ENCODE measurements around the gene TIMD4.

The TIMD4 gene

DNA sequence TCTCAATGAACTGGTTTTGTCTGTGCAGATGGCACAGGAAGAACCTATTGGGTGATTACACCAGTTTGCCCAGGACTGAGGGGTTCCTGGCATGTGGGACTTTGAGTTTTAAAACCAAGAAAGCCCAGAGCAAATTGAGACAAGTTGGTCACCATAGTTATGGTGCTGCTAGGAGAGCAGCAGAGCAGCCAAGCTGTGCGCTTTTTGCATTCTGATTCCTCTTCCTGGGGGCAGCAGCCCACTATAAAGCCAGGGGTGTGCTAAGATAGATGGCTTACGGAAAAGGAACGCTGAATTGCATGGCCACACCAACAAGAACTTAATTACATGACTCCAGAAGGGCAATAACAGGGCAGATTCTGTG is 49.7 kb downstream of the TIMD4 start:
- Histone ChIP-seq H3K27me3 (ENCODE audit: insufficient read depth, low read depth, severe bottlenecking) (no peaks in the 10 kb centered on the region), H3K27ac (no peak overlapping the region), H3K9me3 (ENCODE audit: severe bottlenecking) (no peaks in the 10 kb centered on the region), H3K4me3 (ENCODE audit: low read depth, low read length) (no peak overlapping the region), H3K36me3 (no peaks in the 10 kb centered on the region)
- DNase-seq = no peak
- no peak for TF ChIP-seq CTCF (IDR thresholded peaks at IDR 0.05; ENCODE audit: low read depth, low read length)

DNA sequence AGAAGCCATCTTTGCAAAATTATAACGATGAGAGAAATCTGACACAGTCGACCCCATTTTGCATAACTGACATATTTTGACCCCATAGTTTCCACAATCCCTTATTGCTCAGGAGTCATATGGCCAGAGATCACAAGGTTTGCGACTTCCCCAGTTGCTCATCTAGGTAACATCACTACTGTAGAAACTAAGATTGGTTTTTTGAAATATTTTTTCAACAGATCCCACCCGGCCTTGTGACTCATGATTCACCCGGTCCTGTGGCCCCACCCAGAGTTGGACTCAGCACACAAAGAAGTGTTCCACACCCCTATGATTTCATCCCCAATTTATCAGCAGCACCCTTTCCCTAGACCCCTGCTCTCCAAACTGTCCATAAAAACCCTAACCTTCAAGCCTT is 50.2 kb downstream of the TIMD4 start:
- H3K27me3 ChIP-seq (ENCODE audit: insufficient read depth, low read depth, severe bottlenecking) = no peaks in the 10 kb centered on the region
- no peaks in the 10 kb centered on the region for H3K36me3 ChIP-seq
- TF ChIP-seq CTCF (IDR thresholded peaks at IDR 0.05; ENCODE audit: low read depth, low read length) = no peak
- no peaks in the 10 kb centered on the region for H3K9me3 ChIP-seq (ENCODE audit: severe bottlenecking)
- H3K4me3 ChIP-seq (ENCODE audit: low read depth, low read length) = no peak overlapping the region
- no peak for DNase-seq
- H3K27ac ChIP-seq = no peak overlapping the region

DNA sequence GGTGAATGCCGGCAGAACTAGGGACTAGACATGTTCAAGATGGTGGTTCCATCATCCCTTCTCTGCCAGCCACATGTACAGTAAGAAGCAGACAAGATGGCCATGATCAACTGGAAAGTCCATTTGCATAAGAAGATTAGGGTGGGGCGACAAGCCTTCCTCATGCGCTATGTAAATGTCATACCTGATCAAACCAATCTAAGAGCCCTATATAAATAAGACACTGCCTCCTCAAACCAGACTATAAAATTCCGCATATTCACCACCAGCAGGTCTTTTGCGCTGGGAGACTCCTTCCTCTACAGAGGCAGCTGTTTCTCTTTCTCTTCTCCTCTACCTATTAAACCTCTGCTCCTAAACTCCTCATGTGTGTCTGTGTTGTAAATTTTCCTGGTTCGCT is 53.8 kb downstream of the TIMD4 start:
- no peak for TF ChIP-seq CTCF (IDR thresholded peaks at IDR 0.05; ENCODE audit: low read depth, low read length)

GRCh38 chr5:156907667-156908066 is 55.4 kb downstream of the TIMD4 start:
- Histone ChIP-seq H3K4me3 (ENCODE audit: low read depth, low read length) (no peak overlapping the region), H3K9me3 (ENCODE audit: severe bottlenecking) (no peaks in the 10 kb centered on the region), H3K36me3 (no peaks in the 10 kb centered on the region), H3K27ac (no peak overlapping the region), H3K27me3 (ENCODE audit: insufficient read depth, low read depth, severe bottlenecking) (no peaks in the 10 kb centered on the region)
- no peak for TF ChIP-seq CTCF (IDR thresholded peaks at IDR 0.05; ENCODE audit: low read depth, low read length)
- no peak for DNase-seq

More for the DNA sequence above, 53.8 kb downstream of the TIMD4 start:
- H3K9me3 ChIP-seq (ENCODE audit: severe bottlenecking) = no peaks in the 10 kb centered on the region
- DNase-seq = no peak
- no peak overlapping the region for H3K27ac ChIP-seq
- no peaks in the 10 kb centered on the region for H3K36me3 ChIP-seq
- no peaks in the 10 kb centered on the region for H3K27me3 ChIP-seq (ENCODE audit: insufficient read depth, low read depth, severe bottlenecking)
- H3K4me3 ChIP-seq (ENCODE audit: low read depth, low read length) = no peak overlapping the region

GRCh38 chr5:156906807-156907206 is 56.2 kb downstream of the TIMD4 start:
- no peaks in the 10 kb centered on the region for H3K9me3 ChIP-seq (ENCODE audit: severe bottlenecking)
- H3K4me3 ChIP-seq (ENCODE audit: low read depth, low read length) = no peak overlapping the region
- no peak overlapping the region for H3K27ac ChIP-seq
- H3K27me3 ChIP-seq (ENCODE audit: insufficient read depth, low read depth, severe bottlenecking) = no peaks in the 10 kb centered on the region
- DNase-seq = no peak
- H3K36me3 ChIP-seq = no peaks in the 10 kb centered on the region
- TF ChIP-seq CTCF (IDR thresholded peaks at IDR 0.05; ENCODE audit: low read depth, low read length) = no peak

DNA sequence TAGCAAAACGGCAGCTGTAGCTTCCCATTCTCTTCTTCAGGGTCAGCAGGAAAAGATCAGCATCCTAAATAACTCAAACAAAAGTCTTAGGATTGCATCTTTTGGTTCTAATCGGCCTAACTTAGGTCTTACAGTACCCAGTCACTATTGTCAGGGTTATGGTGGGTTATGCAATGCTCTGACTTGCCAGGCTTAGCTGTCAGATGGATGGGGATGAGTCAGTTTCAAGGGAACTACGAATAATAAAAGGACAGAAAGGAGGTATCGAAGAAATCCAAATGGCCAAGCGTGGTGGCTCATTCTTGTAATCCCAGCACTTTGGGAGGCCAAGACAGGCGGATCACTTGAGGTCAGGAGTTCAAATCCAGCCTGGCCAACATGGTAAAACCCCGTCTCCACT is 66.5 kb downstream of the TIMD4 start:
- no peak overlapping the region for H3K4me3 ChIP-seq (ENCODE audit: low read depth, low read length)
- no peak overlapping the region for H3K27ac ChIP-seq
- no peaks in the 10 kb centered on the region for H3K9me3 ChIP-seq (ENCODE audit: severe bottlenecking)
- DNase-seq = no peak
- H3K27me3 ChIP-seq (ENCODE audit: insufficient read depth, low read depth, severe bottlenecking) = no peaks in the 10 kb centered on the region
- TF ChIP-seq CTCF (IDR thresholded peaks at IDR 0.05; ENCODE audit: low read depth, low read length) = no peak
- no peaks in the 10 kb centered on the region for H3K36me3 ChIP-seq
